SH-SY5Y (cell line): ENCODE measurements around the gene LCE1E.

Source experiments
- GATA2 ChIP-seq: IDR thresholded peaks from 2 replicates; pipeline ENCODE4 v1.6.1; 2011; ENCODE audit warnings: mild to moderate bottlenecking, low read depth, low read length
- GATA3 ChIP-seq: IDR thresholded peaks from 2 replicates; pipeline ENCODE4 v1.6.1; 2011; ENCODE audit warnings: low read depth, mild to moderate bottlenecking, low read length, moderate library complexity

Gene LCE1E

DNA sequence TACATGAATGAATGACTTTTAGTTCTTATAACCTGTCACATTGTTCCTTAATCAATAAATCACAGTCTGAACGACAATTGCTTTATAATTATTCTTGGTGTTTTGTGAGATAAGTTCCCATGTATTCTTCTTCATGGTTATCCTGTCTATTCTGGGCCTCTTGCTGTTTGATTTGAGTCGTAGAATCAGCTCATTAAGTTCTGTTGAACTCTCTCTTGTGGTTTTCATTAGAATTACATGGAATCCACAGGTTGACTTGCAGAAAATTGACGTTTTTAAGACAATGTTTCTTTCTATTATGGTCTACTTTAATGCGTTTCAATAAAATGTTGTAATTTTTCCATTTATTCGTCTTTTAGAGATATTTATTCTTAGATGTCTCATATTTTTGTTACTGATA, 37.2 kb downstream of the LCE1E start:
- TF ChIP-seq GATA3 (no peak), GATA2 (no peak)

DNA sequence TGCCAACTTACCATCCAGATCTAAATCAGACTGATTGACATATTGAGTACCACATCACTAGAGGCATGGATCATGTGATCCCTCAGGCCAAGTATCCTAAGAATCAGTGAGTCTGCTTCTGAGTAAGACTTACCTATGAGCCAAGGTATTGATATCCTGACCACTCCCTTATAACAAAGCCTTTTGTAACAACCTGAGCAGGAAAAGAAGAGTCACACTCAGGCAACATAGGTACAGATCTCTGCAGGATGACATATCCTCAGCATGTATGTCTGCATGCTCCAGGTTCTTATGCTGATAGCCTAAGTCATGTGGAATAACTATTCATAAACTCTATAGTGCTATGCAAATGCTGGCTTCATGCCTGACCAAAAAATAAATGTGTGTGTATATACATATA, 38.9 kb downstream of the LCE1E start:
- no peak for TF ChIP-seq GATA3
- TF ChIP-seq GATA2: no peak

DNA sequence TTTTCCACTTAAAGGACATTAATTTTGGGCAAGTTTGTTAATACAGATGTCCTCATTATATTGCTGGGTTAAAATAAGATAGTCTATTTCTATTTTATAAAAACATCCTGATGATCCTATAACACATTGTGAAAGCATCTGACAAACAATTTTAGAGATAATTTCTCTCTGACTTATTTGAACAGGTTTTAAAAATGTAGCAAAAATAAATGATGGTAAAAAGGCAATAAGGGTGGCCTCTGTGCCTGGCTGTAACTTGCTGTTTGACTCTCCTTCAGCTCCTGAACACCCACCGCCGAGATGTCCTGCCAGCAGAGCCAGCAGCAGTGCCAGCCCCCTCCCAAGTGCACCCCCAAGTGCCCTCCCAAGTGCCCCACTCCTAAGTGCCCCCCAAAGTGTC, 41.1 kb downstream of the LCE1E start, which contains the start of gene LCE1A:
Gene LCE1A, plus strand, starts transcription at position 301 of the 400 bp plus-strand sequence. Its CDS starts 0 bp downstream, at position 301.
- TF ChIP-seq GATA3 (no peak), GATA2 (no peak)

DNA sequence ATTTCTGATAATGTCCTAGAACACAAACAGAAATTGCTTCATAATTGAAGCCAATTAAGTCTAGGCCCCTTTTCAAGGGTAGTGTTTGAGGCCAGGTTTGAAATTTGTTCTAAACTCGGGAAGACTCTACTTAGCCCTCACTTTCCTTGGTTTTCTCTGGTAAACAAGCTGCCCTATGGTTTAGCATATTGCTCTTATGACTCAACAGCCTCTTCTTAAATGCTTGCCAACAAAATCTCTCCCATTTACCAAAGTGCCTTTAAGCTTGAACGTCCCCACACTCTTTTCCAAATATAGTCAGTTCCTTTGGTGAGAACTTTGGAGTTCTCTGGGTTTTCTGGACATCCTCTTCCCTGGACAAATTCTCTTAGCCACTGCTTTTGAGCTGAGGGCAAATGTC, 50.8 kb downstream of the LCE1E start:
- TF ChIP-seq GATA2: no peak
- TF ChIP-seq GATA3: no peak
